A673 (cell line): ENCODE results near the gene ID1. TPM values are rescaled to one million over a fixed set of nuclear protein-coding genes. Genes with fewer than 3 reads are reported as not detected.
"Not testable (repeated sequence)": the region's sequence is repeated elsewhere in the genome, so short reads cannot be mapped to it uniquely, and the experiment has no call there.

Experiments
- BruUV-seq: library from RNA; stranded (reverse); fragments of 400-500 nt; replicated peaks from 2 replicates; lab custom pipeline; 2021; lab: Mats Ljungman, UMichigan
- CTCF ChIA-PET: fragments of 300-600 bp; sonication (Branson Sonifier 250); formaldehyde crosslinking; loops from one replicate; lab custom pipeline; 2022; ENCODE audit warnings: antibody characterized with exemption; lab: Charles Lee
- POLR2A ChIA-PET: fragments of 300-600 bp; sonication (Branson Sonifier 250); formaldehyde crosslinking; loops from one replicate; lab custom pipeline; 2022; ENCODE audit warnings: antibody characterized with exemption; ENCODE audit not compliant: low non-redundant PET; lab: Charles Lee
- DNase-seq: peaks from one replicate; pipeline ENCODE4 v3.0.0-alpha.2; 2015; ENCODE audit warnings: low spot score
- H3K27ac ChIP-seq: fragments of 200-600 bp; sonication (generic); 2 replicates; pipeline ENCODE4 v1.5.1; 2016; ENCODE audit warnings: mixed run types, low read depth, mild to moderate bottlenecking, mixed read lengths, antibody characterized with exemption, low read length; ENCODE audit not compliant: poor library complexity, severe bottlenecking
- H3K27me3 ChIP-seq: fragments of 200-600 bp; sonication (generic); replicated peaks from 2 replicates; pipeline ENCODE4 v1.6.1; 2017; ENCODE audit warnings: mixed run types, low read depth, mild to moderate bottlenecking, mixed read lengths, antibody characterized with exemption, low read length; ENCODE audit not compliant: insufficient read depth, poor library complexity
- H3K36me3 ChIP-seq: fragments of 200-600 bp; sonication (generic); 2 replicates; pipeline ENCODE4 v1.6.1; 2016; ENCODE audit warnings: mixed run types, mild to moderate bottlenecking, mixed read lengths, antibody characterized with exemption, low read length; ENCODE audit not compliant: insufficient read depth, poor library complexity, severe bottlenecking
- H3K4me1 ChIP-seq: fragments of 200-600 bp; sonication (generic); 2 replicates; pipeline ENCODE4 v1.6.1; 2017; ENCODE audit warnings: mixed run types, mild to moderate bottlenecking, mixed read lengths, antibody characterized with exemption, low read length; ENCODE audit not compliant: insufficient read depth, poor library complexity, severe bottlenecking
- H3K4me3 ChIP-seq: fragments of 200-600 bp; sonication (generic); 2 replicates; pipeline ENCODE4 v1.5.1; 2016; ENCODE audit warnings: low read depth, mixed run types, mild to moderate bottlenecking, mixed read lengths, low read length; ENCODE audit not compliant: poor library complexity, severe bottlenecking
- H3K9me3 ChIP-seq: fragments of 200-600 bp; sonication (generic); 2 replicates; pipeline ENCODE4 v1.6.1; 2016; ENCODE audit warnings: mixed run types, low read depth, mild to moderate bottlenecking, mixed read lengths, antibody characterized with exemption, low read length; ENCODE audit not compliant: poor library complexity, severe bottlenecking
- EZH2 ChIP-seq: fragments of 200-600 bp; sonication (generic); IDR thresholded peaks from 2 replicates; pipeline ENCODE4 v1.6.1; 2017; ENCODE audit warnings: borderline replicate concordance, low read depth, mild to moderate bottlenecking, mixed read lengths, antibody characterized with exemption, low read length; ENCODE audit not compliant: poor library complexity, severe bottlenecking
- intact Hi-C: fragments of 100-400 bp; cut with micrococcal nuclease; formaldehyde crosslinking; loops from one replicate; pipeline ENCODE4 v1.10.0; 2022; ENCODE audit not compliant: unreplicated experiment
- total RNA-seq: library from RNA; stranded (reverse); gene quantifications from 2 replicates; pipeline ENCODE4 v1.2.3, GENCODE V29; 2021
- TF ChIP-seq, protein P1 (sequence below): fragments of 300-800, 200-600 bp; sonication (generic); conservative IDR thresholded peaks from 2 replicates; pipeline ENCODE4 v1.5.1; 2017; ENCODE audit warnings: low read depth, mild to moderate bottlenecking, antibody characterized with exemption, low read length, moderate library complexity, mixed read lengths

The ID1 gene
- total RNA-seq, 1 experiment from 2014 or later = 39.3 TPM

- Histone ChIP-seq H3K27ac (no peak overlapping the region), H3K9me3 (no peaks in the 10 kb centered on the region), H3K4me3 (no peak overlapping the region), H3K4me1 (peaks cover 18% of the 10 kb centered on the region), H3K36me3 (no peaks in the 10 kb centered on the region), H3K27me3 (no peaks in the 10 kb centered on the region)
- BruUV-seq = no TSS peak
- ChIA-PET CTCF (interaction anchor here (1.5 kb wide), 1 partner anchor 36 kb away, joined by 5 read pairs; no protein-coding TSS in a partner anchor), POLR2A (no interaction called here)
- DNase-seq = no peak
- intact Hi-C loops = no loop called here
- TF ChIP-seq EZH2 = no peak
- TF ChIP-seq, protein P1, sequence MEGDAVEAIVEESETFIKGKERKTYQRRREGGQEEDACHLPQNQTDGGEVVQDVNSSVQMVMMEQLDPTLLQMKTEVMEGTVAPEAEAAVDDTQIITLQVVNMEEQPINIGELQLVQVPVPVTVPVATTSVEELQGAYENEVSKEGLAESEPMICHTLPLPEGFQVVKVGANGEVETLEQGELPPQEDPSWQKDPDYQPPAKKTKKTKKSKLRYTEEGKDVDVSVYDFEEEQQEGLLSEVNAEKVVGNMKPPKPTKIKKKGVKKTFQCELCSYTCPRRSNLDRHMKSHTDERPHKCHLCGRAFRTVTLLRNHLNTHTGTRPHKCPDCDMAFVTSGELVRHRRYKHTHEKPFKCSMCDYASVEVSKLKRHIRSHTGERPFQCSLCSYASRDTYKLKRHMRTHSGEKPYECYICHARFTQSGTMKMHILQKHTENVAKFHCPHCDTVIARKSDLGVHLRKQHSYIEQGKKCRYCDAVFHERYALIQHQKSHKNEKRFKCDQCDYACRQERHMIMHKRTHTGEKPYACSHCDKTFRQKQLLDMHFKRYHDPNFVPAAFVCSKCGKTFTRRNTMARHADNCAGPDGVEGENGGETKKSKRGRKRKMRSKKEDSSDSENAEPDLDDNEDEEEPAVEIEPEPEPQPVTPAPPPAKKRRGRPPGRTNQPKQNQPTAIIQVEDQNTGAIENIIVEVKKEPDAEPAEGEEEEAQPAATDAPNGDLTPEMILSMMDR = no peak
Measured at GRCh38 chr20:31577194-31577593, 27.9 kb upstream of the ID1 start.

- H3K4me3 ChIP-seq = no peak overlapping the region
- no peak overlapping the region for H3K27ac ChIP-seq
- peaks cover 9% of the 10 kb centered on the region for H3K4me1 ChIP-seq
- intact Hi-C loops = no loop called here
- BruUV-seq = no TSS peak
- TF ChIP-seq EZH2 = no peak
- TF ChIP-seq, protein P1 = no peak
- DNase-seq = no peak
- H3K27me3 ChIP-seq = no peaks in the 10 kb centered on the region
- H3K36me3 ChIP-seq = no peaks in the 10 kb centered on the region
- H3K9me3 ChIP-seq = no peaks in the 10 kb centered on the region
- ChIA-PET POLR2A (no interaction called here), CTCF (interaction anchor here (0.7 to 1.5 kb wide), 2 partner anchors 34 to 80 kb away, joined by 3 to 5 read pairs; no protein-coding TSS in a partner anchor)
Measured at GRCh38 chr20:31578448-31579138, 26.5 kb upstream of the ID1 start.

- no TSS peak for BruUV-seq
- no peaks in the 10 kb centered on the region for H3K27me3 ChIP-seq
- no peak overlapping the region for H3K27ac ChIP-seq
- no peaks in the 10 kb centered on the region for H3K36me3 ChIP-seq
- intact Hi-C loops = no loop called here
- no peak for DNase-seq
- ChIA-PET POLR2A (no interaction called here), CTCF (no interaction called here)
- H3K4me1 ChIP-seq = peaks cover 3% of the 10 kb centered on the region
- H3K9me3 ChIP-seq = no peaks in the 10 kb centered on the region
- TF ChIP-seq EZH2 = no peak
- TF ChIP-seq, protein P1 = no peak
- no peak overlapping the region for H3K4me3 ChIP-seq
Measured at GRCh38 chr20:31579245-31579644, 25.8 kb upstream of the ID1 start.

GRCh38 chr20:31579941-31580651 lies 25.0 kb upstream of the ID1 start:
- POLR2A ChIA-PET, H3K36me3 ChIP-seq, intact Hi-C loops, H3K9me3 ChIP-seq, H3K27me3 ChIP-seq, H3K4me1 ChIP-seq, BruUV-seq, H3K27ac ChIP-seq, DNase-seq, H3K4me3 ChIP-seq: not testable (repeated sequence)
- CTCF ChIA-PET = interaction anchor here (0.7 kb wide), 1 partner anchor 144 kb away, joined by 9 read pairs; no protein-coding TSS in a partner anchor
